ENCODE measurements around the gene RRP15. TPM values are rescaled to one million over a fixed set of nuclear protein-coding genes. Genes with fewer than 3 reads are reported as not detected.

RRP15 gene
- total RNA-seq, 4 donors from 2014 or later, result 4.8 to 11.6 (median 6.7) TPM

DNA sequence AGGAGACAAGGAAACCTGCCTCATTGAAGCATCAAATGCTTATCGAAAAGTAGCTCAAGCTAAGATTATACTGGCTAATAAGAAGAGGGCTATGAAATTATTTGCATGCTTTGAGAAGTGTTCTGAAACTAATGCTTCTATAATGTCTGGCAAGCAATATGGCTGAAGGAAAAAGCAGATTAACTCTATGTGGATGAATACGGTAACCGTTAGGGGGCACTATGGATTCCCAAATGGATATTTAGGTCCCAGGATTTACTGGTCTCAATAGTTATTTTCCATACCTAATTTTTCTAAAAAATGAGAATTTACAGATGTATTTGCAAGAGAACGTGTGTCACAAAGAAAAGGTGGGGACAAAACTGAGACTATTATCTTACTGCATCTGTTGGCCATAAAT, 34.6 kb upstream of the RRP15 start:
- H3K4me3 ChIP-seq, result no peak overlapping the region
- no peaks in the 10 kb centered on the region for H3K4me1 ChIP-seq
- no peak for DNase-seq (ENCODE audit: low spot score in 2 of 2)
- TF ChIP-seq EP300 (IDR thresholded peaks at IDR 0.05) (no peak), POLR2A (IDR thresholded peaks at IDR 0.05) (no peak)
- TF ChIP-seq, protein P1, sequence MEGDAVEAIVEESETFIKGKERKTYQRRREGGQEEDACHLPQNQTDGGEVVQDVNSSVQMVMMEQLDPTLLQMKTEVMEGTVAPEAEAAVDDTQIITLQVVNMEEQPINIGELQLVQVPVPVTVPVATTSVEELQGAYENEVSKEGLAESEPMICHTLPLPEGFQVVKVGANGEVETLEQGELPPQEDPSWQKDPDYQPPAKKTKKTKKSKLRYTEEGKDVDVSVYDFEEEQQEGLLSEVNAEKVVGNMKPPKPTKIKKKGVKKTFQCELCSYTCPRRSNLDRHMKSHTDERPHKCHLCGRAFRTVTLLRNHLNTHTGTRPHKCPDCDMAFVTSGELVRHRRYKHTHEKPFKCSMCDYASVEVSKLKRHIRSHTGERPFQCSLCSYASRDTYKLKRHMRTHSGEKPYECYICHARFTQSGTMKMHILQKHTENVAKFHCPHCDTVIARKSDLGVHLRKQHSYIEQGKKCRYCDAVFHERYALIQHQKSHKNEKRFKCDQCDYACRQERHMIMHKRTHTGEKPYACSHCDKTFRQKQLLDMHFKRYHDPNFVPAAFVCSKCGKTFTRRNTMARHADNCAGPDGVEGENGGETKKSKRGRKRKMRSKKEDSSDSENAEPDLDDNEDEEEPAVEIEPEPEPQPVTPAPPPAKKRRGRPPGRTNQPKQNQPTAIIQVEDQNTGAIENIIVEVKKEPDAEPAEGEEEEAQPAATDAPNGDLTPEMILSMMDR (IDR thresholded peaks at IDR 0.05), result no peak
- no peaks in the 10 kb centered on the region for H3K9me3 ChIP-seq
- WGBS, result 73% methylated on average over 4 of the region's 4 CpGs
- peaks cover 8% of the 10 kb centered on the region for H3K27me3 ChIP-seq
- no peaks in the 10 kb centered on the region for H3K36me3 ChIP-seq
- H3K27ac ChIP-seq, result no peak overlapping the region

DNA sequence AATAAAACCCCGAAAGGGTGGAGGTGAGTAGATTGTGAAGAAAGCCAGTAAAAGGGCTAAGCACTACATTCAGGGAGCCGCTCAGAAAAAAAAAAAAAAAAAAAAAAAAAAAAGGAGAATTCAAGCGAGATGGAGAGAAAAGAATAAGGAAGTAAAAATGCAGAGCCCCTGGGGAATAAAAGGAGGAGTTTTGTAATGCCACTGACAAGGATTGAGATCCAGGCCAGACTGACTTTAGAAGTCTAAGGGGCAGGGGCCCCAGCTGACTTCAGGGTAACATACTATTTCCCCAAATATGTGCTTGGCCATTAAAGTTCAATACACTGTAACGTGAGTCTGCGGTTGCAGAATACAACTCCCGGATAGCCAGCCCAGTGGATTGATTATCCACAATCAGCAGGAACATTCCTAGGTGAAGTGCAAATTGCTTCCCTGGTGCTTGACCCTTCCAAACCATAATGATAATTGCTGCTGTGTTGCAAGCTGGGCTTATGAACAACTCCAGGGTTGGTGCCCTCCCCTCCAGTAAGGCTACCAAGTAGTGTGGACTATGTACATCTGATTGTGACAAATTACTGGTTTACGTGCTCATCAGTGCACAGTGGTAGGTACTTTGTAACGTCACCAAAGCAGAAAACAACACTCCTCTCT, 30.7 kb upstream of the RRP15 start:
- TF ChIP-seq POLR2AphosphoS5 (IDR thresholded peaks at IDR 0.05) (no peak), POLR2A (IDR thresholded peaks at IDR 0.05) (no peak), EP300 (IDR thresholded peaks at IDR 0.05) (no peak)
- TF ChIP-seq, protein P1 (IDR thresholded peaks at IDR 0.05), result no peak
- peaks cover 3% of the 10 kb centered on the region for H3K27me3 ChIP-seq
- no peak for DNase-seq (ENCODE audit: low spot score in 2 of 2)
- H3K4me3 ChIP-seq, result no peak overlapping the region
- H3K27ac ChIP-seq, result no peak overlapping the region
- WGBS, result 64% methylated on average over 8 of the region's 8 CpGs
- no peaks in the 10 kb centered on the region for H3K9me3 ChIP-seq
- H3K36me3 ChIP-seq, result no peaks in the 10 kb centered on the region
- no peaks in the 10 kb centered on the region for H3K4me1 ChIP-seq

DNA sequence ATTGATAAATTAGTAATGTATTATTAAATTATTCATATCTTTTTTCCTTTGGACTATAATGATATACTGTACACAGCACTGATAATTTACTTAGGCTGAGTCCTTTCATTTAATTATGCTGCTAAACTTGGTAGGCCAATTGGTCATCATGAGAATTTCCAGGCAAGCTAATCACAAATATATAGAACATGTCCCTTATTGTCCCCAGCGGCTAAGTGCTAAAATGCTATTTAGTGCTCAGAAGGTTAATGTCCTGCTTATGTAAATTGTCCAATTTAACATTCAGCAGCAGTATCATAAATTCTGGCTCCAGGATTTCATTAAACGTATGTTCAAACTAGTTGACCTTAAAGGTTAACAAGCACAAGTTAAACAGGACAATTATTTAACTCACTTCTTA, 30.0 kb upstream of the RRP15 start:
- no peak for TF ChIP-seq EP300 (IDR thresholded peaks at IDR 0.05)
- TF ChIP-seq, protein P1 (IDR thresholded peaks at IDR 0.05), result no peak
- no peak for TF ChIP-seq POLR2AphosphoS5 (IDR thresholded peaks at IDR 0.05)
- TF ChIP-seq POLR2A (IDR thresholded peaks at IDR 0.05), result no peak
- Histone ChIP-seq H3K27me3 (peaks cover 3% of the 10 kb centered on the region), H3K9me3 (no peaks in the 10 kb centered on the region), H3K36me3 (no peaks in the 10 kb centered on the region), H3K4me1 (no peaks in the 10 kb centered on the region), H3K27ac (no peak overlapping the region), H3K4me3 (no peak overlapping the region)
- WGBS, result 70% methylated on average over 2 of the region's 2 CpGs
- DNase-seq (ENCODE audit: low spot score in 2 of 2), result no peak

DNA sequence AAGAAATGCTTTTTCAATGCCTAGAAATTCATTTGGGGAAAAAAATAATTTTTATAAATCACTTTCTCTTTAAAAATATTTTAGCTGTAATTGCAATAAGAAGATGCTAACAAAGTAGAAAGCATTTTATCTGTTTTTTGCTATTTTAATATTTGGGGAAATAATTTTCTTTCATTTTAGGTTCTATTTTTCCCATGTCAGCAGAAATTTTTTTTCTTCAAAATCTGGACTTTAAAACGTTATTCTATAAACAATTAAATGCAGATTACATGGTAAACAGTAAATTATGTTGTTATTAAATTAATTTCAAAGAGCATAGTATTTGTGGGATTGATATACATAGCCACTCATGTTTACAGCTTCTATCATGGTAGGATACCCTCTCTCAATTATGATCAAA, 27.7 kb upstream of the RRP15 start:
- WGBS, result 12% methylated on average over 1 of the region's 1 CpG
- TF ChIP-seq, protein P1 (IDR thresholded peaks at IDR 0.05), result no peak
- TF ChIP-seq POLR2AphosphoS5 (IDR thresholded peaks at IDR 0.05) (no peak), POLR2A (IDR thresholded peaks at IDR 0.05) (no peak), EP300 (IDR thresholded peaks at IDR 0.05) (no peak)

DNA sequence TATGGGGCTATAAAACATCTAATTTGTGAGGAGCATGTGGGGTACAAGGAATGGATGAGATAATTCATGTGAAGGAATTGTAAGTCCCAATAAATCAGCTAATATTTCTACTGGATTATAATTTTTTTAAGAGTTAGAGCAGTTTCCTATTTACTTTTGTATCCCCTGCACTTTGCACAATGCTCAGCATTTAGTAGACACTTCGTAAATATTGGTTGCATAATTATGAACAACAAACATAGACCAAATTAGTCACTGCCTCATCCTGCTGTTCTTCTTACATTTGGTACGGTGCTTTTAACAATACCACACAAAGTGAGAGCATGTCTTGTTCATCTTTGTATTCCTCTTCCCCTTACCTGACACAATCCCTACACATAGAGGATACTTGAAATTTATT, 27.1 kb upstream of the RRP15 start:
- Histone ChIP-seq H3K27ac (no peak overlapping the region), H3K4me3 (no peak overlapping the region), H3K4me1 (no peaks in the 10 kb centered on the region), H3K36me3 (no peaks in the 10 kb centered on the region), H3K27me3 (peaks cover 5% of the 10 kb centered on the region), H3K9me3 (no peaks in the 10 kb centered on the region)
- 83% methylated on average over 2 of the region's 2 CpGs for WGBS
- DNase-seq (ENCODE audit: low spot score in 2 of 2), result no peak
- no peak for TF ChIP-seq EP300 (IDR thresholded peaks at IDR 0.05)
- TF ChIP-seq POLR2A (IDR thresholded peaks at IDR 0.05), result no peak
- no peak for TF ChIP-seq POLR2AphosphoS5 (IDR thresholded peaks at IDR 0.05)
- TF ChIP-seq, protein P1 (IDR thresholded peaks at IDR 0.05), result no peak

More for the DNA sequence above, 27.7 kb upstream of the RRP15 start:
- Histone ChIP-seq H3K27me3 (peaks cover 5% of the 10 kb centered on the region), H3K4me1 (no peaks in the 10 kb centered on the region), H3K4me3 (no peak overlapping the region), H3K27ac (no peak overlapping the region), H3K36me3 (no peaks in the 10 kb centered on the region), H3K9me3 (no peaks in the 10 kb centered on the region)
- no peak for DNase-seq (ENCODE audit: low spot score in 2 of 2)
